Gastroesophageal sphincter (tissue), 4 donors: Measurements from ENCODE around the gene TXNL4A. TPM values are rescaled to one million over a fixed set of nuclear protein-coding genes. Genes with fewer than 3 reads are reported as not detected.

Experiments used
- ATAC-seq: fragments of 150-250 bp; one replicate; pipeline ENCODE4 v1.9.1; 2016; ENCODE audit warnings: mild to moderate bottlenecking, moderate library complexity
- H3K27ac ChIP-seq, 4 donors: fragments of 200-600 bp; sonication (generic) in 3 of 4; 1 replicate in 3 of 4; 2 replicates in 1 of 4; pipeline ENCODE4 v1.5.1; 2016 to 2019
- H3K27me3 ChIP-seq: fragments of 200-600 bp; sonication (generic); one replicate; pipeline ENCODE4 v1.5.1; 2019
- H3K36me3 ChIP-seq, 2 donors: fragments of 200-600 bp; sonication (generic); one replicate each; pipeline ENCODE4 v1.5.1; 2019; ENCODE audit warnings: control low read depth in 1 of 2
- H3K4me1 ChIP-seq, 3 donors: fragments of 200-600 bp; sonication (generic); 1 replicate in 2 of 3; 2 replicates in 1 of 3; pipeline ENCODE4 v1.5.1; 2016 to 2019; ENCODE audit warnings: control low read depth in 2 of 3
- H3K4me3 ChIP-seq, 2 donors: fragments of 200-600 bp; sonication (generic); one replicate each; pipeline ENCODE4 v1.5.1; 2019; ENCODE audit warnings: mild to moderate bottlenecking in 1 of 2, moderate library complexity in 1 of 2
- H3K9me3 ChIP-seq, 3 donors: fragments of 200-600 bp; sonication (generic); one replicate each; pipeline ENCODE4 v1.5.1; 2017 to 2019; ENCODE audit warnings: control low read depth in 2 of 3
- EP300 ChIP-seq: sonication (generic); formaldehyde crosslinking; IDR thresholded peaks from one replicate; pipeline ENCODE4 v1.6.1; 2017; ENCODE audit warnings: antibody characterized with exemption, mild to moderate bottlenecking
- POLR2A ChIP-seq, 2 donors: fragments of 450-650 bp; IDR thresholded peaks; one replicate each; pipeline ENCODE4 v1.6.1; 2017; ENCODE audit warnings: antibody characterized with exemption in 2 of 2, mild to moderate bottlenecking in 2 of 2, moderate library complexity in 1 of 2
- POLR2AphosphoS5 ChIP-seq: sonication (generic); formaldehyde crosslinking; IDR thresholded peaks from one replicate; pipeline ENCODE4 v1.6.1; 2017; ENCODE audit warnings: antibody characterized with exemption
- WGBS, 2 donors: methylation state at CpG; one replicate each; pipeline ENCODE4 v1.1.5; 2018; ENCODE audit warnings: low coverage in 1 of 2; 5-methylcytosine and 5-hydroxymethylcytosine counted together
- total RNA-seq, 4 donors: library from RNA; depleted of rRNA; stranded (reverse); fragments of >200 nt; gene quantifications; one replicate each; pipeline ENCODE4 v1.1.0, GENCODE V29; 2016
- TF ChIP-seq, protein P1 (sequence below), 4 experiments: fragments of 200-600 bp in 2 of 4; fragments of 450-650 bp in 2 of 4; sonication (generic) in 1 of 4; IDR thresholded peaks; one replicate each; pipeline ENCODE4 v1.5.1; 2017 to 2019; ENCODE audit warnings: antibody characterized with exemption in 4 of 4, mild to moderate bottlenecking in 2 of 4, moderate library complexity in 2 of 4

TXNL4A gene
- total RNA-seq, 4 donors from 2014 or later: 20.4 to 55.3 (median 39.6) TPM

DNA sequence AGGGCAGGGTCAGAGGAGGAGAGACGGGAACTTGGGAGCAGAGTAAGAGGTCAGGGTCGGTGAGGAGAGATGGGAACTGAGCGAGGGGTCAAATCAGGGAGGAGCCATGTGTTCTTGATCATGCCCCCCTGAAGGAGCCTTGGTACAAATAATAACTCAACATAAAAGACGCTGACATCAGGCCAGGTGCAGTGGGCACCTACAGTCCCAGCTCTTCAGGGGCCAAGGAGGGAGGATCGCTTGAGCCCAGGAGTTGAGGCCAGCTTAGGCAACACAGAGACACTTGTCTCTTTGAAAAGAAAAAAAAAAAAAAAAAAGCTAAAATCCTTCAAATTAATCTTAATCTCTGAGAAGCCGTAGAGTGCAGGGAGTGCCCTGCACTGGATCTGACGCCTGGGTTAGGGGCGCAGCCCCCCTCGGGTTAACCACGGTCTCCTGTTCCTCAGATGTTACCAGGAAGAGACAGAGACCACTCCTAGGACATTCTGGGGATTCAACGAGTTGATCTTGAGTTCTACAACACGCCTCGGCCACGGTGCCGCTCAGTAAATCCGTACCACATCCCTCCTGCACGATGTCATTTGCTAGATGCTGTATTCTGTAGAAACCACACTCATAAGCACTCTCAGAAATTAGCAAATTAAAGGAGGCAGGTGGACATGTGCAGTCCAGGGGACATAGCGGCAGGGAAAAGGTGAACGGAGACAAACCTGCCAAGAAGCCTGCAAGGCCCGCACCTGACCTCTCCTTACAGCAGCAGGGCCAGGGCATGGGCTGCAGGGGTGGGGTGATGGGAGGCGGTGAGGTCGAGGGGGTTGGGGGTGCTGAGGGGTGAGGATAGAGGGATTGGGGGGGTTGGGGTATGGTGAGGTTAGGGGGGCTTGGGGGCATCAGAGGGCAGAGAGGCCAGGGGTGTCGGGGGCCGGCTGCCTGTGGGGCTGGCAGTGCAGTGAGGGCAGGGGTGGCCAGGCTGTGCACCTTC lies 66.1 kb downstream of the TXNL4A start:
- H3K27ac ChIP-seq: no peak overlapping the region
- 94 to 97% methylated on average over 17 to 18 of the region's 24 CpGs for WGBS, 2 donors
- H3K4me3 ChIP-seq: no peak overlapping the region
- peaks cover 0 to 22% (median 6%) of the 10 kb centered on the region in 3 donors for H3K4me1 ChIP-seq
- TF ChIP-seq POLR2A (IDR thresholded peaks at IDR 0.05): no peak
- TF ChIP-seq, protein P1, sequence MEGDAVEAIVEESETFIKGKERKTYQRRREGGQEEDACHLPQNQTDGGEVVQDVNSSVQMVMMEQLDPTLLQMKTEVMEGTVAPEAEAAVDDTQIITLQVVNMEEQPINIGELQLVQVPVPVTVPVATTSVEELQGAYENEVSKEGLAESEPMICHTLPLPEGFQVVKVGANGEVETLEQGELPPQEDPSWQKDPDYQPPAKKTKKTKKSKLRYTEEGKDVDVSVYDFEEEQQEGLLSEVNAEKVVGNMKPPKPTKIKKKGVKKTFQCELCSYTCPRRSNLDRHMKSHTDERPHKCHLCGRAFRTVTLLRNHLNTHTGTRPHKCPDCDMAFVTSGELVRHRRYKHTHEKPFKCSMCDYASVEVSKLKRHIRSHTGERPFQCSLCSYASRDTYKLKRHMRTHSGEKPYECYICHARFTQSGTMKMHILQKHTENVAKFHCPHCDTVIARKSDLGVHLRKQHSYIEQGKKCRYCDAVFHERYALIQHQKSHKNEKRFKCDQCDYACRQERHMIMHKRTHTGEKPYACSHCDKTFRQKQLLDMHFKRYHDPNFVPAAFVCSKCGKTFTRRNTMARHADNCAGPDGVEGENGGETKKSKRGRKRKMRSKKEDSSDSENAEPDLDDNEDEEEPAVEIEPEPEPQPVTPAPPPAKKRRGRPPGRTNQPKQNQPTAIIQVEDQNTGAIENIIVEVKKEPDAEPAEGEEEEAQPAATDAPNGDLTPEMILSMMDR (IDR thresholded peaks at IDR 0.05): no peak
- TF ChIP-seq POLR2AphosphoS5: no peak
- TF ChIP-seq EP300: no peak
- H3K27me3 ChIP-seq: no peaks in the 10 kb centered on the region
- peaks cover 0 to 31% of the 10 kb centered on the region in 2 donors for H3K36me3 ChIP-seq
- no peaks in the 10 kb centered on the region for H3K9me3 ChIP-seq
- no peak for ATAC-seq

Other genes with a start within 250 kb of the TXNL4A start
- under 1 TPM in 1 of 4 donors, not detected in 3; 0.27 TPM for gene KCNG2, start 190.6 kb downstream of the TXNL4A start, total RNA-seq
- gene SLC66A2, start 36.9 kb downstream of the TXNL4A start, total RNA-seq: 10 to 100 TPM; 32.2 to 42.6 (median 35.6) TPM
- gene HSBP1L1, start 23.9 kb downstream of the TXNL4A start, total RNA-seq: 10 to 100 TPM in 3 of 4 donors, 1 to 10 TPM in 1; 3.2 to 23.8 (median 12.4) TPM
- gene RBFA, start 45.9 kb upstream of the TXNL4A start, total RNA-seq: 10 to 100 TPM; 27.0 to 38.8 (median 32.7) TPM
- gene ADNP2, start 120.7 kb upstream of the TXNL4A start, total RNA-seq: 10 to 100 TPM; 15.0 to 22.3 (median 17.7) TPM